G401.6 (cell line): ENCODE results near the gene COL21A1.

ENCODE experiments used
- FAIRE-seq: peaks from 2 replicates; lab custom pipeline; 2012; peaks lifted over from hg19 to GRCh38; lab: Jason Lieb, UNC

COL21A1 gene

DNA sequence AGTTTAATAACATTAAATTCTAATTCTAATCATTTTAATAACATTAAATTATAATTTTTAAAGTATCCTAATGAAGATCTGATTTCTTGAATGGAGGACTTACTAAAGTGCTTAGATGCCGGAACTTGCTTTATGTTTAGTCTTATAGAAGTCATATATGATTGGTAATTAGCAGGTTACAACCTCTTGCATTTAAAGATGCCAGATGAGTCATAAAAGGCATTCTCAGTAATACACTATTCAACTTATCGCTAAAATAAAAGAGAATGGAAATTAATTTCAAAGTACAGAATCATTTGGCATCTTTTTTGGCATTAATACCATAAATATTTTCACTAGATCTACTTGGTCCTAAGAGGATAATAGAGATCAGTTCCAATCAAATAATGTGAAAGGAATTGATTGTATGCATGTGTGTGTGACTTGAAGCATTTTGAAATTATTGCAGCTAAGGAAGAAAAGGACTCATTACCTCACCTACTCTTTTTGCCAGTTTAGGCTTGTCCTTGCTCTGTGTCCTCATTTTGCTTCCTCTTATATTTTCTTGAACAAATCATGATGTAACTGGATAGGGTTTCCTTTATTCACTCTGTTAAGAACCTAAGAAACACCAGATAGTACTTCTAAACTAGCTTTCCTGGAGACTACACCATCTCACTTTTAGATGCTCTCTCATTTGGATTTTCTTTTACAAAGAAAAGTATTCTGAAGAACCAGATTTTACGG, 2.7 kb downstream of the COL21A1 start:
- FAIRE-seq, result no peak

DNA sequence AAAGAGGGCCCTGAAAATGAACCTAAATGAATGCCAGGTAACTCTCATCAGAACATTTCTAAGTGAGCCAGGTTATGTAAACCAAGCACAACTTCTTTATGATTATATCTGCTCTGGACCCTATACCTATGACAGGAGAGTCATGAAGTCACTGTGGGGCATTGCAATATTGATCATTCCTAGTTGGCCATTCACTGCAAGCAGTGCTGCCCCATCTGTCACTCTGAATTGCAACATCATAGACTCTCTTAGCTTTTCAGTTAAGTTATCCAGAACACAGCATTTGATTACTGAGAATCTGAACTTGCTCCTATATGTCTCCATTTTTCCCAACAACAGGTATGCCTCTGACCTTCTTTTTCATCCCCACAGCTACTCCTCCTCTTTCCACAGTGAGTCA, 3.3 kb downstream of the COL21A1 start:
- no peak for FAIRE-seq

DNA sequence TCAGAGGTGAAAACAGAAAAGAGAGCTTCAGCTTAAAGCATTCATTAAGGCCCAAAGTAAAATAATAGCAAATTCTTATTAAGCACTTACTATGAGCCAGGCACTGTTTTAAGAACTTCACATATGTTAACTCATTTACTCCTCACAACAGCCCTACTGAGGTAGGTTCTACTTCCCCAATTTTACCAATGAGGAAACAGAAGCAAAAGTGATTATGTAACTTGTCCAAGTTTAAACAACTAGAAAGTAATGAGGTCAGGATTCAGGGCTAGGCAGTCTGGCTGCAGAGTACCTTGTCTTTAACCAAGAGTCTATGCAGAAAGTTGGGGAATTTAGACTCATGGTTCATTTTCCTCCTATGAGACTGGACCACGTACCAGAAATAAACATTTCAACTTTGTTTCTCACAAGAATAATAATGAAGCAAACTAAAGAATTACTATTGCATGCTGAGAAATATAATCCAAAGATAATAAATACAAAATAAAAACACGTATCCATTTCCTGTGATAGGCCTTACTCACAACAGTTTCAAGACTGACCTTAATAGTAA, 3.8 kb downstream of the COL21A1 start:
- FAIRE-seq, result no peak

DNA sequence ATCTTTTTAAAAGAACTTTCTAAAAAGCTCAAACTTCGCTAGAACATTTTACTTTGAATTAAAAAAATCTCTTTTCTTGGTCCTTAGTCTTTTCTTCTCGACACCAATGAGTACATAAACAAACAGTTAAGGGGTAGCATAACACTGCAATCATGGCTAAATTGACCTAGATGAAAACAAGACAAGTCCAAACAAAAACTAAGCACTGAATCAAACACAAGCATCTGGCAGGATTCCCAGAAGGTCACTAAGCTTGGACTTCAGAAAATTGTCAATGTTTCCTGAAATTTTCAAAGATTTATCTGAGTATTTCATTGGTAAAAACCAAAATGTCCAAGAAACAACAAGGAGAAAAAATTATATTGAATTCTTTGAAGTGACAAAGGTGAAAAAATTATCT, 5.0 kb downstream of the COL21A1 start:
- no peak for FAIRE-seq

DNA sequence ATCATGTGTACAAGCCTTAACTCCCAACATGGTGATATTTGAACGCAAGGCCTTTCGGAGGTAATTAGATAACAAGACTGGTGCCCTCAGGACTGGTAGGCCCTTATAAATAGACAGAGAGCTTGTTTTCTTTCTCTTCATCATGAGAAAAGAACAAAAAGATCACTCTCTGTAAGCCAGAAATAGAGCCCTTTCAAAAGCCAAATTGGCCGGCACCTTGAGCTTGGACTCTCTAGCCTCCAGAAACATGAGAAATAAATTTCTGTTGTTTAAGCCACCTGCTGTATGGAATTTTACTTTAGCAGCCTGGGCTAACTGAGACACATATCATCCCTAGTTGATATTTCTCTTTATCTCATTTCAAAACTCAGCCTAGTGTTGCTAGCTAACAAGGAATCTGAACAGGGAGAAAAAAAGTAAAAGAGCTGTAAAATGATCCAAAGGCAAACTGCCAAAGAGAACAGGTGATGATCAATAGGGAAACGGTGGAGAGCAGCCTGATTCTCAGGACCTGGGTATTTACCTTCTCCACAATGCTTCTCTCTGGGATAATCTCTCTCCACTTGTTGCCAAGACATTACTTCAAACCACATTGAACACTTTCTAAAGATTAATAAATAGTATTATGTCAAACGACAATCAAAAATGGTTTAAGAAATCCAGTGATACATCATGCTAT, 6.1 kb downstream of the COL21A1 start:
- FAIRE-seq, result no peak

DNA sequence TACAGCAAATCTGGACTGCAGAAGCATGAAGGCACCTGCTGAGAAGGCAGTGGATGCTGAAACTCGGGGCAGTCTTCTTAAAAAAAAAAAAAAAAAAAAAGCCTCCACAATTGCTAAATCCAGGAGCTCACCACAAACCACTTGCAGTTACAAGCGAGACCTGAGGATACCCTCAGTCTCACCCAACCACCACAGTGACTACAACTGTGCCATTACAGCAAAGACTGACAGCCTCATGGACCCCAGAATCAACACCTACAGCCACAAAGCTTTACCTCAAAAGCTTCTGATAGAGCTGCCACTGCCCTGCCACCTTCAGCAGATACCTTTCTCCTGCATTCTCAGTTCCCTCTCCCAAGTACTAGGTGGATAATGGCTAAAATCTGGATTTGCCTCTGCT, 9.0 kb downstream of the COL21A1 start:
- FAIRE-seq, result no peak

DNA sequence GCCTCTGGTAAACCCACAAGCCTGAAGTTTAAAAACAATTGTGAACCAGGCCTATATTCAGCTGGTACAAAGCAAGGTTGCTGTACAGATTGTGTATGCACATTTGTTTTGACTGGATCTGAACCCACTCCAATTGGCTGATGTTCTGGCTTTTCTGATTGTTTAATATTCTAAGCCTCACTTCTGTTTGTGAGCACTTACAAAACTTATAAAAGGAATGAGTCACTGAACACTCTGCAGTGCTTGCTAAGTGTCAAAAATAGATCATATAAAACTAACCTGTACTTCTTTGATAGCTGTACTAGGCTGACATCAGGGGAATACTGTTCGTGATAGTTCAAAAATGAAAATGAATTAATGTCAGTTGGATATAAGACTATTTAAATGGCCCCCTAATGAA, 12.1 kb downstream of the COL21A1 start:
- no peak for FAIRE-seq

DNA sequence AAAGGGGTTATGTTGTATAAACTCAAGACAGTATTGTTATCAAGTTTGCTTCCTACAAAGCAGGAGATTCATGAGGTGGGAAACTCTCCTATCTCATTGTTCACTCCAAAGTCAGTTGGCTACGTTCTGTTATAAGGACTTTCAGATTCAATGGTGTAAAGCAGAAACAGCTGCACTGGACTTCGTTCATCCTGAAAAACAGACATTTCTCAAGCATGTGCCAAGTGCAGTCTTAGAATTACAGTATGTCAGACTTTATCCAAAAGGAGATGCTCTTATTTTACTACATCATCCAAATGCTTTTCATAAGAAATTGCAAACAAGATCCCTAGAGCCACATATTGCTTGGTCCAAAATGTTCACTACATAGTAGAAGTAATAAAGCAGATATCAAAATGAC, 14.9 kb downstream of the COL21A1 start:
- no peak for FAIRE-seq

DNA sequence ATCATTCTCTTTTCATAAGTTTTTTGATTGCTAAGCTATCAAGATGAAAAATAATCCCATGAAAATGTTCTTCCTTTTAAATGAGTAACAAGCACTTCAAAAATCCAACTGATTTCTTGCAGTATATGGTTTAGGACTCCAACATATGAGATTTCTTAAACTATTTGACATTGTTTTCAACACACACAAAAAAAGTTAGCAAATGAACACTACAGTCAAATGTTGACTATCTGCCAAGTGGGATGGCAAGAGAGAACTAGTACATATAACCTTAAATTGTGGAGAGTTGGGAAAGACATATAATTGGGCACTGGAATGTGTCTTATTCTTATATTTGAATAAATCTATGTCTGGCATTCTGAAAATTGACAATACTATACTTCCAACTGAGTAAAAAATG, 15.6 kb downstream of the COL21A1 start:
- FAIRE-seq, result no peak

DNA sequence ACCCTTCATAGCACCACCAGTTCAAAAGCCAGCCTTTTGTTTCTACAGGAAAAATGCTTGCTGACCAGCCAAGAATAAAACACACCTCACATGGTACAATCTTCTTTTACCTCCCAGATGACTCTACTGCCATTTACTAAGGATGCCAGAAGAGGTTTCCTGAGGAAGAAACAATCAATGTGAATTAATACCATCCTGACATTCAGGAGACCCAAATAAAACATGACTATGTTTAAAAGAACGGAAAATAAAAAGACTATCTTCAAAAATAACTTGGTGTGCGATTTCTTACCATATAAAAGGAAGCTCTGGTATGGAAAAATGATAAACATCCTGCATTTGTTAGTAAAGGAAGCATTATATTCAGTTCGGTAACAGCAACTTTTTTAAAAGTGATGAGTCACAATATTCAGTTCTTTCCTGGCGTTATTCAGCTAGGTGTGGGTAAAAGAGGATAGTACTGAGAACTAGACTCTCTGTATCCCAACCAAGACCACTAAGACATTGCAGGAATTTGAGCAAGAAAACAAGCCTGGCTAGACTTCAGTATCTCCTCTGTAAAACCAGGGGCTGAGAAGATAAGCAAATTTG, 16.3 kb downstream of the COL21A1 start:
- FAIRE-seq, result no peak

DNA sequence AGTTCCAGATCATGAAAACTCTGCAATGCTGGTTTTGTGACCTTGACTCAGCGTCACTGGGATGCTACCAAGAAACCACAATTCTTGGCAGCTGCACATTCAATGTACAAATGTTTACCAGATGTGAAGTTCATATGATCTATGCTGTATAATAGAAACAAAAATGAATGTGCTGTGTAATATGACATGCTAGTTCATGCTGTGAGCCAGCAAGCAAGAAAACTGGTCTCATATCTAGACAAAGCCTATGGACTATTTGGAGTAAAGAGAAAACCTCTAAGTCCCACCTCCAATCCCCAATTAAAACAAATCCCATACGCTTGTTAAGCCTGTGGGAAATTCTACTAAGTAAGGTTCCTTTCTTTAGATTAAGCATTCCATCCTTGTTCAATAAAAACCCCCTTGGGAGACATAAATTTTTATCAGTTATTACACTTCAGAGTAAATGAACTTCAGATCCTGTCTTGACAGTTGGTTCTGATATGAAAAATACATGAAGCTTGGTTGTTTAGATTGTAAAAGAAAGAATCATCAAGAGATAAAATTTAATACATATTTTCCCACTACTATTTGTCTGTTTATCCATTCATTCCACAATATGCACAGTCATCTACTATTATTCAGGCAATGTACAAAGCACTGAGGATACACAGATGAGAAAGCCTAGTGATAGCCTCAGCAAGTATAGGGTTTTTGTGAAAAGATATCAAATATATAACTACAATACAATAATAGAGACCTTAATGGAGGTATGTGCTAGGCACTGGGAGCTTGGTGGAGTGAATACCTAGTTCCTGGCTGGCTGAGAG, 20.1 kb downstream of the COL21A1 start:
- no peak for FAIRE-seq

DNA sequence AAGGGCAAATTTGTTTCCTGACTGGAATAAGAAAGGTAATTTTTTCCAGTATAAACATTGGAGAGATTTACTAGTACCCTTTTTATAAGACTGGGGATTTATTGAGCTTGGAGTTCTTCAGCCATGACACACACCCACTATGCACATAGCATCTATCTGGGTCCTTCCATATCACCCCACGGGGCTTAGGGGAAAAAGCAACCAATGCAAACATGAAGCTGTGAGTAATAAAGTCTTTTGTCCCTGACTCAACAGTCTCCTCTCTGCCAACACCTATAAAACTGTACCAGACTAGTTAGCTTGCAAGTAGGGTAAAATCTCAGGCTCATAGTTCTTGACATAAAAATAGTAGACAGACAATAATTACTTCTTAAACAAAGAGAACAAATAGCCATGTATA, 23.4 kb downstream of the COL21A1 start:
- FAIRE-seq, result no peak

DNA sequence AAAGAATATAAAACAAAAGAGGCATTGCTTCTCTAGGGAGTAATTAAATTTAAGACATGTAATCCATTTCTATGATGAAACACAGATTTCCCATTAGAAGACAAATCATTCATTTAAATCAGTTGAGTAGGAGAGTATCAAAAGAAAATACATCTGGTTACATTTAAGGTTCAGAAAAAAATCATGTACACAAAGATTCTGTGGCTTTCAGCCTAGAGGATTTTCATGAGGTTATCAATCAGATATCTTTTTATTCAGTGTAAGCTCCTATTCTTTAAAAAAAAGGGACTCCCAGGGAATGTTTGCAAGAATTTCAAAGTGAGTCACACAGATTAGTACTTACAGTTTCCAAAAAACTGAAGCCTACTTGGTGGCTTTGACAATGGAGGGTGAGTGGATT, 24.9 kb downstream of the COL21A1 start:
- FAIRE-seq, result no peak

DNA sequence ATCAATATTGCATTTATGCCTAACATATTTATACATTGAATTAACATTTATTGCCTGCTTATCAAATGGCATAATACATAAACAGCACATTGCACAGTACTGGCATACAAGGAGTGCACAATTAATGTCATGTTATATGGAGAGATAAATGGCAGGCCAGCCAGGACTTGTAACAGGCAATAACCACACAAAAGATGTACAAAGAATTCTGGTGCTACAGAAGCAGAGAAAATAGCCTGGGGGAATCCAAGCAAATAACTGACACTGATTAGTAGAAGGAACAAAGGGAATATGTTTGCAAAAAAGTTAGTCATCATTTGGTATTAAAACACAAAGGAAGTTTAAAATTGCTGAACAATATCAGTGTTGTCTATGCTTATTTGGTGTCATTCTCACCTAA, 27.3 kb downstream of the COL21A1 start:
- no peak for FAIRE-seq

DNA sequence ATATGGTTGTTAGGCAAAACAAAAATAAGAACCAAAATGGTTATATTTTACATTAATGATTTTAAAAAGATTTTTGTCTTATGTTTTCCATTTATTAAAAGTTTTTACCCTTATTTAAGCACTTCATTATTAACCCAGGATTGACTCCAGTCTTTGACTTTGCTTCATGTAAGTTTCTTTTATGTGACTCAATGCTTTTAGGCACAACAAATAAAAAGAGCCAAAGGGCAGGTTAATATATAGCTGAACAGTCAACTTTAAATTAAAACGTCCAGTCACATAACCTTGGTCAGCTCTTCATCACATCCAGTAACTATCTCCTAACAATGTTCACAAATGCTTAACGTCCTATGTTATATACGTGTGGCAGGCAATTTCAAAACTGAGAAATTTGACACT, 32.7 kb downstream of the COL21A1 start:
- FAIRE-seq, result no peak

DNA sequence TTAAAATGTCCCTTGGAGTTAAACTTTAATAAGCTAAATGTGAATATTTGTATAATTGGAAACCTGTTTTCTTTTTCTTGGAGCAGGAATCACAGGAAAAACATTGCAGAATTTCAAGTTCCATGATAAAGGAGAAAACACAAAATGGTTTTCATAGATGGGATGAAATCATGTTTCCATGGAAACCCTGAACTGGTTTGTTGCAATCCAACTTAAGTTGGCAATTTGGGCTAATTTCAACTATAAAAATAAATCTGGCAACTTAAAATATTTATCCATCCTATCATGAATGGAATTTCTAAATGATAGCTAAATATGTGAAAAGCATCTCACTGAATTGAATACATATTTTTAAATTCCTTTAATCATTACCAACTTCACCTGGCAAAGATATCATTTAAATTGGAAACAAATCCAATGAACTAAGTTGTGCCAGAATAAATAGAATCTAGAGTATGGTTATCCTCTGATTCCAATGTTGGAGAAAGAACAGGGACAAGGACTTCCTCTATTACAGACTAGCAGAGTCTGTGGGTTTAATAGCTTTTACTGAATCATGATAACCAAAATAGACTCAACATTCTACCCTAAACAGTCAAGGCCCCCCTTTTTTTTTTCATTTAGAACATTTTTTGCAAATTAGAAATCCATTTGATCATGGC, 33.2 kb downstream of the COL21A1 start:
- FAIRE-seq, result no peak

DNA sequence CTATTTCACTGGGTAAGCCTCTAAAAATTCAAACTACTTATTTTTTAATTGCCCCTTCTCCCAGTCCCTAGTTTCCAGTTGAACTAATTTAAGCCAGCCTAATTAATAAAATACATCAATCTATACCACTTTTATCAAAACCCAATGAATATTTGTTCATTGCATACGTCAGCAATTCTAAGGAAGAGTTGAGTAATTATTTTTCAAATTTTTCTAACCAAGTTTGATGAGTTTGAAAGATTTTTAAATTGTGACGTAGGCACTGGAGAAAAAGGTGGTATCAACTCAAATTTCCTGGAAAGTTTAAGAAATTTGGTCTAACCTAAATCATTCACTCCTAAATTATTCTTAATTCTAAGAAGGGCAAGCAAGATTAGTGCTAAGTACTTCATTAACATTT, 35.7 kb downstream of the COL21A1 start:
- FAIRE-seq, result no peak

DNA sequence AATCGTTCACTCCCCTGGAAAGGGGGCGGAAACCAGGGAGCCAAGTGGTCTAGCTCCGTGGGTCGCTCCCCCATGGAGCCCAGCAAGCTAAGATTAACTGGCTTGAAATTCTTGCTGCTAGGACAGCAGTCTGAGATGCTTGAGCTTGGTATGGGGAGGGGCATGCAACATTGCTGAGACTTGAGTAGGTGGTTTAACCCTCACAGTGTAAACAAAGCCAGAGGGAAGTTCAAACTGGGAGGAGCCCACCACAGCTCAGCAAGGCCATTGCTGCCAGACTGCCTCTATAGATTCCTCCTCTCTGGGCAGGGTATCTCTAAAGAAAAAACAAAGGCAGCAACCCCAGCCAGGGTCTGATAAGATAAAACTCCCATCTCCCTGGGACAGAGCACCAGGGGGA, 43.2 kb downstream of the COL21A1 start:
- FAIRE-seq, result no peak

DNA sequence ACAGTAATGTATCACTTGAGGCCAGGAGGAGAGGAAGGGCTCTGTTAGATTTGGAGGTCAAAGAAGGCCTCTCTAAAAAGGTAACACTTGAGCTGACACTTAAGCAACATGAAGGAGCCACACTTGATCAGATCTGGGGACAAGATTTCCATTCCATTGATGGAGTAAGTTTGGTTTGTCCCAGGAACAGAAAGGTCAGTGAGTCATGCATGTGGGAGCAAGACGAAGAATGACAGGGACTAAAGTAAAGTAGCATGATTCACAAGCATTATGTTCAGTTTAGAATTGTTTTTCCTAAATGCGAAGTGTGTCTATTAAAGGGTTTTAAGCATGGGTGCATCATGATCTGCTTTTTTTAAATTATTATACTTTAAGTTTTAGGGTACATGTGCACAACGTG, 47.4 kb downstream of the COL21A1 start:
- no peak for FAIRE-seq

DNA sequence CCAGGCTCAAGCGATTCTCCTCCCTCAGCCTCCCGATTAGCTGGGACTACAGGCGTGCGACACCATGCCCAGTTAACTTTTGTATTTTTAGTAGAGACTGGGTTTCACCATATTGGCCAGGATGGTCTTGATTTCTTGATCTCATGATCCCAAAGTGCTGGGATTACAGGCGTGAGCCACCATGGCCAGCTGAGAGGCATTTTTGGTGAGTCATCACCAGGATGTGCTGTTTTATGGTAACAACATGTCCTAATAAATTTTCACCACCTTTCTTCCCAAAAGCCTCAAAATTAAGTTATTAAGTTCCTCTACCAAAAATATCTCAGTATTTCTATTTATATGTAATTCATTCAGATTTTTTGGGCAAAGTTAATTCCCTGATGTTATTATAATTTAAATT, 53.5 kb downstream of the COL21A1 start:
- FAIRE-seq, result no peak

DNA sequence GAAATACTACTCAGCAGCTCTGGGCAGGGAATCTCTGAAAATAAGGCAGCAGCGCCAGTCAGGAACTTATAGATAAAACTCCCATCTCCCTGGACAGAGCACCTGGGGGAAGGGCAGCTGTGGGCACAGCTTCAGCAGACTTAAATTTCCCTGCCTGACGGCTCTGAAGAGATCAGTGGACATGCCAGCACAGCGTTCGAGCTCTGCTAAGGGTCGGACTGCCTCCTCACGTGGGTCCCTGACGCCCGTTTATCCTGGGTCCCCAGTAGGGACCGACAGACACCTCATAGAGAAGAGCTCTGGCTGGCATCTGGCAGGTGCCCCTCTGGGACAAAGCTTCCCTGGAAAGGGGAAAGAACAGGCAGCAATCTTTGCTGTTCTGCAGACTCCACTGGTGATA, 59.0 kb downstream of the COL21A1 start:
- no peak for FAIRE-seq

DNA sequence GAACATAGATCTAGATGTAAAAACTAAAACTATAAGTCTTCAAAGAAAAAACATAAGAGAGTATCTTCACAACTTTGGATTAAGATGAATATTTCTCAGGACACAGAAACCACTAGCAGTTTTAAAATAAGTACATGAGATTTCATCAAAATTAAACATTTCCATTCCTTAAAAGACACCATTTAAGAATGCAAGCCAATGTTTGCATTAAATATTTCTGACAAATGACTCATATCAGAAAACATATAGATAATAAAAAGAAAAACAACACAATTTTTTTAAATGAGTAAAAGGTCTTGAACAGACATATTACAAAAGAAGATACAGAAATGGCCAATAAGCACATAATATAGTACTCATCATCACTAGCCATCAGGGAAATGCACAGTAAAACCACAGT, 59.7 kb downstream of the COL21A1 start:
- FAIRE-seq, result no peak
